K562 (cell line): ENCODE measurements around the gene SLC3A2. TPM values are rescaled to one million over a fixed set of nuclear protein-coding genes. Genes with fewer than 3 reads are reported as not detected.

Experiments
- E2F3 ChIP-seq: fragments of 250-450 bp; sonication (Bioruptor Pico); IDR thresholded peaks from 2 replicates; pipeline ENCODE4 v1.4.0; 2020; ENCODE audit warnings: mild to moderate bottlenecking
- EGR1 ChIP-seq: fragments of 450-650 bp; conservative IDR thresholded peaks from 2 replicates; pipeline ENCODE4 v1.6.1; 2017; ENCODE audit warnings: mild to moderate bottlenecking
- HDAC1 ChIP-seq, 2 experiments: fragments of 450-650 bp; IDR thresholded peaks; 2 replicates each; pipeline ENCODE4 v1.6.1; 2016 to 2017; ENCODE audit warnings: inconsistent platforms in 1 of 2, mild to moderate bottlenecking in 1 of 2, moderate library complexity in 1 of 2
- HNRNPUL1 ChIP-seq: fragments of 200-400 bp; formaldehyde crosslinking; IDR thresholded peaks from 2 replicates; pipeline ENCODE4 v1.6.1; 2017; ENCODE audit warnings: low read length
- LCOR ChIP-seq: sonication (generic); formaldehyde crosslinking; IDR thresholded peaks from 2 replicates; pipeline ENCODE4 v1.8.0; 2022; ENCODE audit warnings: mild to moderate bottlenecking, missing genetic modification reagents
- MYNN ChIP-seq, 2 experiments: sonication (generic); formaldehyde crosslinking in 1 of 2; IDR thresholded peaks; 2 replicates each; pipeline versions ENCODE4 v1.5.0 to v1.6.1; 2016 to 2020; ENCODE audit warnings: antibody characterized with exemption in 1 of 2, missing genetic modification reagents in 1 of 2
- PHB2 ChIP-seq: fragments of 450-650 bp; IDR thresholded peaks from 2 replicates; pipeline ENCODE4 v1.6.1; 2017; ENCODE audit warnings: low read depth
- POLR2A ChIP-seq: fragments of 450-650 bp; conservative IDR thresholded peaks from 2 replicates; pipeline ENCODE4 v1.6.1; 2016
- POLR2AphosphoS2 ChIP-seq: IDR thresholded peaks from 2 replicates; pipeline ENCODE4 v1.6.1; 2012; ENCODE audit warnings: low read length, improper control_type of control experiment
- RFX7 ChIP-seq: fragments of 250-450 bp; sonication (Bioruptor Pico); IDR thresholded peaks from 2 replicates; pipeline ENCODE4 v1.5.1; 2021; ENCODE audit warnings: mild to moderate bottlenecking
- SMAD1 ChIP-seq: fragments of 150-350 bp; IDR thresholded peaks from 2 replicates; pipeline ENCODE4 v1.6.1; 2014; ENCODE audit warnings: low read length, low read depth; ENCODE audit not compliant: partially characterized antibody
- SP1 ChIP-seq: sonication (generic); formaldehyde crosslinking; IDR thresholded peaks from 2 replicates; pipeline ENCODE4 v1.8.1; 2022; ENCODE audit warnings: mild to moderate bottlenecking, missing genetic modification reagents
- U2AF2 ChIP-seq: fragments of 200-400 bp; formaldehyde crosslinking; optimal IDR thresholded peaks from 2 replicates; pipeline ENCODE3; 2017; ENCODE audit warnings: low read depth, mild to moderate bottlenecking, low read length
- ZNF134 ChIP-seq: fragments of 250-450 bp; sonication (Bioruptor Pico); conservative IDR thresholded peaks from 2 replicates; pipeline ENCODE4 v1.4.0; 2020
- polyA plus RNA-seq, 8 experiments: library from polyadenylated mRNA; depleted of rRNA in 4 of 8; stranded (reverse) in 5 of 8; unstranded in 3 of 8; fragments of >200 nt; fragmentation: Nextera tagmentation in 2 of 8; fragmentation: Illumina TruSeq in 1 of 8; extraction: Ambion mirVana in 2 of 8; extraction: Trizol in 1 of 8; gene quantifications; 2 replicates each; pipeline versions ENCODE4 v1.2.1 to v1.2.3, GENCODE V29; 2011 to 2014; ENCODE audit warnings: inconsistent platforms in 1 of 8, missing spikeins in 1 of 8
- total RNA-seq, 7 experiments: library from RNA; depleted of rRNA in 6 of 7; stranded (reverse); fragments of >200 nt in 6 of 7; fragmentation: Illumina TruSeq in 2 of 7; extraction: Trizol in 2 of 7; gene quantifications; 2 replicates each; pipeline versions ENCODE4 v1.2.1 to v1.2.3, GENCODE V29; 2011 to 2021; ENCODE audit warnings: low replicate concordance in 1 of 7
- TF ChIP-seq, protein P1 (sequence below): fragments of 200-800 bp; sonication (Bioruptor generic); IDR thresholded peaks from 2 replicates; pipeline ENCODE4 v1.6.1; 2017; ENCODE audit warnings: missing genetic modification characterization, missing compliant biosample characterization
- TF ChIP-seq, protein P2 (sequence below): fragments of 250-450 bp; sonication (Bioruptor Pico); IDR thresholded peaks from 2 replicates; pipeline ENCODE4 v1.4.0; 2020; ENCODE audit warnings: mild to moderate bottlenecking, moderate library complexity
- TF ChIP-seq, protein P3 (sequence below): fragments of 250-450 bp; sonication (Bioruptor Pico); IDR thresholded peaks from 2 replicates; pipeline ENCODE4 v1.4.0; 2020; ENCODE audit warnings: mild to moderate bottlenecking, moderate library complexity
- TF ChIP-seq, protein P4 (sequence below): sonication (generic); formaldehyde crosslinking; IDR thresholded peaks from 2 replicates; pipeline ENCODE4 v1.8.0; 2023; ENCODE audit warnings: mild to moderate bottlenecking, missing genetic modification reagents

SLC3A2 gene
- total and polyA plus RNA-seq, 9 of the 15 experiments (the other 6 are each of a cell fraction or from before 2014, with no cell fraction given), result 20.0 to 296 (median 214) TPM

DNA sequence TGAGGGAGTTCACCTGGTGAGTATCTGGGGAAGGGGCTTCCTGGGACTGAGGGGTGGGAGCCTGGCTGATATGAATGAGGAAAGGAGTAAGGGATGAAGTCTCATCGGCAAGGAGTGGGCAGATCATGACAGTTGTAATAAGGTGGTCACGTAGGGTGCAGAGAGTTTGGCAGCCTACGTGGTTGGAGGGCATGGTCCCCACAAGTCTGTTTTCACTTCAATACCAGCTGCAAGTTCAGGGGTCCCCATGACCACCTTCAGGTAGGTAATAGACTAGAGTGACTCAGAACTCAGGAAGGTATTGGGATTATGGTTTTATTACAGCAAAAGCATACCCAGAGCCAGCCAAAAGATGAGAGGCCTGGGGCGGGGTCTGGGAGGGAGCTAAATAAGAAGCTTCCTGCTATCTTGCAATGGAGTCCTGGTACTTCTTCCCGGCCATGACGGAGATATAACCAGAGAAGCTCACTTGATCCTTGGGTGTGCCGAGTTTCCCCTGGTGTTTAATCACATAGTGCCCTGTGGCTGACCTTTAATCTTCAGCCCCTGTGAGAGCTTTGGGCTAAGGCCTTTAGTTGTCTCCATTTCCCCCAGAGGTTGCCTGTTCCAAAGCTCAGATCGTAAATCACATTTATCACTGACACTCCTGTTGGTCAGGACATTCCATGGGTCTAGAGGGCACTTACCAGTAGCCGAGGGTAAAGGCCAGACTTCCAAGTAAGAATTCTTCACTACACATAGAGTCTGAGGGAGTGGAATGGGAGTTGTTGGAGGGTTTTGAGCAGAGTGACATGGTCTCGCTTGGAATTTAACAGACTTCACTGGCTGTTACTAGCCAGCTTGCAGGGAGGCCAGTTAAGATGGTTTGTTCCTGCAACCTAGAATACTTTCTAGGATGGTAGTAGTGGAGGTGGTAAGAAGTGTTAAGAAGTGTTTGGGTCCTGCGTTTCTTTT is 9.1 kb downstream of the SLC3A2 start (continued):
- TF ChIP-seq, protein P1, sequence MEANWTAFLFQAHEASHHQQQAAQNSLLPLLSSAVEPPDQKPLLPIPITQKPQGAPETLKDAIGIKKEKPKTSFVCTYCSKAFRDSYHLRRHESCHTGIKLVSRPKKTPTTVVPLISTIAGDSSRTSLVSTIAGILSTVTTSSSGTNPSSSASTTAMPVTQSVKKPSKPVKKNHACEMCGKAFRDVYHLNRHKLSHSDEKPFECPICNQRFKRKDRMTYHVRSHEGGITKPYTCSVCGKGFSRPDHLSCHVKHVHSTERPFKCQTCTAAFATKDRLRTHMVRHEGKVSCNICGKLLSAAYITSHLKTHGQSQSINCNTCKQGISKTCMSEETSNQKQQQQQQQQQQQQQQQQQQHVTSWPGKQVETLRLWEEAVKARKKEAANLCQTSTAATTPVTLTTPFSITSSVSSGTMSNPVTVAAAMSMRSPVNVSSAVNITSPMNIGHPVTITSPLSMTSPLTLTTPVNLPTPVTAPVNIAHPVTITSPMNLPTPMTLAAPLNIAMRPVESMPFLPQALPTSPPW (CRISPR knock-in tag), result no peak
- TF ChIP-seq HNRNPUL1, result no peak
- TF ChIP-seq EGR1, result no peak
- peak in 1 of 2 experiments; percentile 66; a peak in 2 of 4 replicates for TF ChIP-seq HDAC1 (IDR thresholded peaks at IDR 0.05)
- TF ChIP-seq ZNF134 (CRISPR knock-in tag), result no peak; the same call in 1 of the 2 replicates
- TF ChIP-seq, protein P2, sequence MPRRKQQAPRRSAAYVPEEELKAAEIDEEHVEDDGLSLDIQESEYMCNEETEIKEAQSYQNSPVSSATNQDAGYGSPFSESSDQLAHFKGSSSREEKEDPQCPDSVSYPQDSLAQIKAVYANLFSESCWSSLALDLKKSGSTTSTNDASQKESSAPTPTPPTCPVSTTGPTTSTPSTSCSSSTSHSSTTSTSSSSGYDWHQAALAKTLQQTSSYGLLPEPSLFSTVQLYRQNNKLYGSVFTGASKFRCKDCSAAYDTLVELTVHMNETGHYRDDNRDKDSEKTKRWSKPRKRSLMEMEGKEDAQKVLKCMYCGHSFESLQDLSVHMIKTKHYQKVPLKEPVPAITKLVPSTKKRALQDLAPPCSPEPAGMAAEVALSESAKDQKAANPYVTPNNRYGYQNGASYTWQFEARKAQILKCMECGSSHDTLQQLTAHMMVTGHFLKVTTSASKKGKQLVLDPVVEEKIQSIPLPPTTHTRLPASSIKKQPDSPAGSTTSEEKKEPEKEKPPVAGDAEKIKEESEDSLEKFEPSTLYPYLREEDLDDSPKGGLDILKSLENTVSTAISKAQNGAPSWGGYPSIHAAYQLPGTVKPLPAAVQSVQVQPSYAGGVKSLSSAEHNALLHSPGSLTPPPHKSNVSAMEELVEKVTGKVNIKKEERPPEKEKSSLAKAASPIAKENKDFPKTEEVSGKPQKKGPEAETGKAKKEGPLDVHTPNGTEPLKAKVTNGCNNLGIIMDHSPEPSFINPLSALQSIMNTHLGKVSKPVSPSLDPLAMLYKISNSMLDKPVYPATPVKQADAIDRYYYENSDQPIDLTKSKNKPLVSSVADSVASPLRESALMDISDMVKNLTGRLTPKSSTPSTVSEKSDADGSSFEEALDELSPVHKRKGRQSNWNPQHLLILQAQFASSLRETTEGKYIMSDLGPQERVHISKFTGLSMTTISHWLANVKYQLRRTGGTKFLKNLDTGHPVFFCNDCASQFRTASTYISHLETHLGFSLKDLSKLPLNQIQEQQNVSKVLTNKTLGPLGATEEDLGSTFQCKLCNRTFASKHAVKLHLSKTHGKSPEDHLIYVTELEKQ (CRISPR knock-in tag), result no peak
- TF ChIP-seq MYNN (IDR thresholded peaks at IDR 0.05), result peak; percentile 81
- no peak for TF ChIP-seq MYNN (CRISPR knock-in tag; IDR thresholded peaks at IDR 0.05)
- peak; percentile 75; the same call in 1 of the 2 replicates for TF ChIP-seq LCOR
- TF ChIP-seq, protein P3, sequence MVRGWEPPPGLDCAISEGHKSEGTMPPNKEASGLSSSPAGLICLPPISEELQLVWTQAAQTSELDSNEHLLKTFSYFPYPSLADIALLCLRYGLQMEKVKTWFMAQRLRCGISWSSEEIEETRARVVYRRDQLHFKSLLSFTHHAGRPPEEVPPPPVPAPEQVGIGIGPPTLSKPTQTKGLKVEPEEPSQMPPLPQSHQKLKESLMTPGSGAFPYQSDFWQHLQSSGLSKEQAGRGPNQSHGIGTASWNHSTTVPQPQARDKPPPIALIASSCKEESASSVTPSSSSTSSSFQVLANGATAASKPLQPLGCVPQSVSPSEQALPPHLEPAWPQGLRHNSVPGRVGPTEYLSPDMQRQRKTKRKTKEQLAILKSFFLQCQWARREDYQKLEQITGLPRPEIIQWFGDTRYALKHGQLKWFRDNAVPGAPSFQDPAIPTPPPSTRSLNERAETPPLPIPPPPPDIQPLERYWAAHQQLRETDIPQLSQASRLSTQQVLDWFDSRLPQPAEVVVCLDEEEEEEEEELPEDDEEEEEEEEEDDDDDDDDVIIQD, result no peak
- TF ChIP-seq RFX7, result no peak; the same call in 1 of the 2 replicates
- TF ChIP-seq, protein P4, sequence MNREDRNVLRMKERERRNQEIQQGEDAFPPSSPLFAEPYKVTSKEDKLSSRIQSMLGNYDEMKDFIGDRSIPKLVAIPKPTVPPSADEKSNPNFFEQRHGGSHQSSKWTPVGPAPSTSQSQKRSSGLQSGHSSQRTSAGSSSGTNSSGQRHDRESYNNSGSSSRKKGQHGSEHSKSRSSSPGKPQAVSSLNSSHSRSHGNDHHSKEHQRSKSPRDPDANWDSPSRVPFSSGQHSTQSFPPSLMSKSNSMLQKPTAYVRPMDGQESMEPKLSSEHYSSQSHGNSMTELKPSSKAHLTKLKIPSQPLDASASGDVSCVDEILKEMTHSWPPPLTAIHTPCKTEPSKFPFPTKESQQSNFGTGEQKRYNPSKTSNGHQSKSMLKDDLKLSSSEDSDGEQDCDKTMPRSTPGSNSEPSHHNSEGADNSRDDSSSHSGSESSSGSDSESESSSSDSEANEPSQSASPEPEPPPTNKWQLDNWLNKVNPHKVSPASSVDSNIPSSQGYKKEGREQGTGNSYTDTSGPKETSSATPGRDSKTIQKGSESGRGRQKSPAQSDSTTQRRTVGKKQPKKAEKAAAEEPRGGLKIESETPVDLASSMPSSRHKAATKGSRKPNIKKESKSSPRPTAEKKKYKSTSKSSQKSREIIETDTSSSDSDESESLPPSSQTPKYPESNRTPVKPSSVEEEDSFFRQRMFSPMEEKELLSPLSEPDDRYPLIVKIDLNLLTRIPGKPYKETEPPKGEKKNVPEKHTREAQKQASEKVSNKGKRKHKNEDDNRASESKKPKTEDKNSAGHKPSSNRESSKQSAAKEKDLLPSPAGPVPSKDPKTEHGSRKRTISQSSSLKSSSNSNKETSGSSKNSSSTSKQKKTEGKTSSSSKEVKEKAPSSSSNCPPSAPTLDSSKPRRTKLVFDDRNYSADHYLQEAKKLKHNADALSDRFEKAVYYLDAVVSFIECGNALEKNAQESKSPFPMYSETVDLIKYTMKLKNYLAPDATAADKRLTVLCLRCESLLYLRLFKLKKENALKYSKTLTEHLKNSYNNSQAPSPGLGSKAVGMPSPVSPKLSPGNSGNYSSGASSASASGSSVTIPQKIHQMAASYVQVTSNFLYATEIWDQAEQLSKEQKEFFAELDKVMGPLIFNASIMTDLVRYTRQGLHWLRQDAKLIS (CRISPR knock-in tag), result peak; percentile 88; the same call in 1 of the 2 replicates
- peak; percentile 99 for TF ChIP-seq POLR2AphosphoS2
- no peak for TF ChIP-seq U2AF2
- peak; percentile 89 for TF ChIP-seq POLR2A
- no peak for TF ChIP-seq E2F3
- no peak for TF ChIP-seq PHB2
- peak; percentile 50 for TF ChIP-seq SMAD1
- peak; percentile 65 for TF ChIP-seq SP1 (CRISPR knock-in tag)
